Measurements from ENCODE around the gene ZYG11B.
"Not testable (repeated sequence)": the region's sequence is repeated elsewhere in the genome, so short reads cannot be mapped to it uniquely, and the experiment has no call there.

The ZYG11B gene

DNA sequence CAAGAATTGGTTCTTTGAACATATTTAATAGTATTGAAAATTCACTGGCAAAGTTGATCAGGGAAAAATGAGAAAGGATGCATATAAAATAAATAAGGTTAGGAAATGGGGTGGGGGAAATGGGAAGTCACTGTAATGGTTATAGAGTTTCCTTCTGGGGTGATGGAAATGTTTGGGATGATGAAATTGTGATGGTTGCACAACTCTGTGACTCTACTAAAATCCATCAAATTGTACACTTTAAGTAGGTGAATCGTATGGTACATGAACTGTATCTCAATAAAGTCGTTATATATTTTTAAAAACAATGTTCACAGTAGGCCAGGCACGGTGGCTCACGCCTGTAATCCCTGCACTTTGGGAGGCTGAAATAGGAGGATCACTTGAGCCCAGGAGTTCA, 59.9 kb downstream of the ZYG11B start (continued):
- TF ChIP-seq, protein P1, sequence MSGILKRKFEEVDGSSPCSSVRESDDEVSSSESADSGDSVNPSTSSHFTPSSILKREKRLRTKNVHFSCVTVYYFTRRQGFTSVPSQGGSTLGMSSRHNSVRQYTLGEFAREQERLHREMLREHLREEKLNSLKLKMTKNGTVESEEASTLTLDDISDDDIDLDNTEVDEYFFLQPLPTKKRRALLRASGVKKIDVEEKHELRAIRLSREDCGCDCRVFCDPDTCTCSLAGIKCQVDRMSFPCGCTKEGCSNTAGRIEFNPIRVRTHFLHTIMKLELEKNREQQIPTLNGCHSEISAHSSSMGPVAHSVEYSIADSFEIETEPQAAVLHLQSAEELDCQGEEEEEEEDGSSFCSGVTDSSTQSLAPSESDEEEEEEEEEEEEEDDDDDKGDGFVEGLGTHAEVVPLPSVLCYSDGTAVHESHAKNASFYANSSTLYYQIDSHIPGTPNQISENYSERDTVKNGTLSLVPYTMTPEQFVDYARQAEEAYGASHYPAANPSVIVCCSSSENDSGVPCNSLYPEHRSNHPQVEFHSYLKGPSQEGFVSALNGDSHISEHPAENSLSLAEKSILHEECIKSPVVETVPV (CRISPR knock-in tag; IDR thresholded peaks at IDR 0.05) = no peak
- TF ChIP-seq ZNF565 (CRISPR knock-in tag; conservative IDR thresholded peaks at IDR 0.05; ENCODE audit: low read depth) = no peak
- no peak for TF ChIP-seq ZNF70 (CRISPR knock-in tag; IDR thresholded peaks at IDR 0.05)
- TF ChIP-seq BACH2 (CRISPR knock-in tag; IDR thresholded peaks at IDR 0.05; ENCODE audit: borderline replicate concordance) = no peak
- TF ChIP-seq ZFP3 (CRISPR knock-in tag; IDR thresholded peaks at IDR 0.05) = no peak

DNA sequence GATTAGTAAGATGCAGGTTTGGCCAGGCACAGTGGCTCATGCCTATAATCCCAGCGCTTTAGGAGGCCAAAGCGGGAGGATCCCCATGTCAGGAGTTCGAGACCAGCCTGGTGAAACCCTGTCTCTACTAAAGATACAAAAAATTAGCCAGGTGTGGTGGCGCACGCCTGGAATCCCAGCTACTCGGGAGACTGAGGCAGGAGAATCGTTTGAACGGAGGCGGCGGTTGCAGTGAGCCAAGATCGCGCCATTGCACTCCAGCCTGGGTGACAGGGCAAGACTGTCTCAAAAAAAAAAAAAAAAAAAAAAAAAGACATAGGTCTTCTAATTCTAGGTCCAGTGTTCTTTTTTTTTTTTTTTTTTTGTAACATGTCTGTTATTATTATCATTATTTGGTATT, 64.2 kb downstream of the ZYG11B start:
- ATAC-seq = not testable (repeated sequence)

DNA sequence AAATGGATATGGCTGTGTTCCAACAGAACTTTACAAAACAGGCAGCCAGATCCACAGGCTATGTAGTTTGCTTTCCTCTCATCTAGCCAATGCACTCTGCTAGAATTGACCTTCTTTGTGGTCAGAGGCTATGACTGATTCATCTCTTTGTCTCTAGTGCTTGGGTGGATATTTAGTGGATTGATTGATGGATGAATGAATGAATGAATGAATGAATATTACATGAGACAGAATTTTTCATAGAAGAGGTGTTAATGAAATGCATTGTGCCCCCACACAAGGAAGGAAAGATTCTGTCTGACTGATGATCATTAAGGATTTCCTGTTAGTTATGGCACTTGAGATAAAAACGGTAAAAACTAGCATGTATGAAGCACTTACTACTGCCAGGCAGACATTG, 65.8 kb downstream of the ZYG11B start:
- ATAC-seq = no peak
- no peak for TF ChIP-seq ARNTL (CRISPR knock-in tag; IDR thresholded peaks at IDR 0.05; ENCODE audit: borderline replicate concordance, low read depth)

DNA sequence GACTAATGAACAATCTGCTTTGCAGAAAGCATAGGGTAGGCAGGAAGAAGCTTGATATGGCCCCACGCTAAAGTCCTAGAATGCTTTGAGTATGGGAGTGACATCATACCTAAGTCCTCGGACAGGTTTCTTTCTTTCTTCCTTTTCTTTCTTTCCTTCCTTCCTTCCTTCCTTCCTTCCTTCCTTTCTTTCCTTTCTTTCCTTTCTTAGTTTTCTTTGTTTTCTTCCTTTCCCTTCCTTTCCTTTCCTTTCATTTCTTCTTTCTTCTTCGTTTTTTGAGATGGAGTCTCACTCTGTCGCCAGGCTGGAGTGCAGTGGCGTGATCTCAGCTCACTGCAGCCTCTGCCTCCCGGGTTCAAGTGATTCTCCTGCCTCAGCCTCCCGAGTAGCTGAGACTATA, 67.5 kb downstream of the ZYG11B start:
- ATAC-seq = not testable (repeated sequence)

DNA sequence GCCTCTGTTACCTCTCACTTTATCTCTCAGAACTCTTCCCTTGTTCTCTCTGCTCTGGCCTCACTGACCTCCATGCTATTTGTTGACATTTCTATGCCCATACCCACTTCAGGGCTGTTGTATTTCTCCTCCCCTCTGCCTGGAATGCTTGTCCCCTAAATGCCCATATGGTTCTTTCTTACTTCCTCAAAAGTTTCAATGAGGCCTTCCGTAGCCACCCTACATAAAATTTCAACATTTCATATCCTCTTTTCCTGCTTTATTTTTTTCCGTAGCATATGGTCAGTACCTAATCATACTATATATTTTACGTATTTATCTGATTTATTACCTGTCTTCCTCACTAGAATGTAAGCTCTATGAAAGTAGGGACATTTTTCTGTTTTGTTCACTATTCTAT, 69.2 kb downstream of the ZYG11B start:
- ATAC-seq = no peak
- TF ChIP-seq ZC3H10 (CRISPR knock-in tag; IDR thresholded peaks at IDR 0.05) (no peak), PPARA (CRISPR knock-in tag; IDR thresholded peaks at IDR 0.05; ENCODE audit: borderline replicate concordance) (no peak), TOX (CRISPR knock-in tag; IDR thresholded peaks at IDR 0.05; ENCODE audit: borderline replicate concordance) (no peak), BACH2 (CRISPR knock-in tag; IDR thresholded peaks at IDR 0.05; ENCODE audit: borderline replicate concordance) (no peak)
- TF ChIP-seq, protein P2, sequence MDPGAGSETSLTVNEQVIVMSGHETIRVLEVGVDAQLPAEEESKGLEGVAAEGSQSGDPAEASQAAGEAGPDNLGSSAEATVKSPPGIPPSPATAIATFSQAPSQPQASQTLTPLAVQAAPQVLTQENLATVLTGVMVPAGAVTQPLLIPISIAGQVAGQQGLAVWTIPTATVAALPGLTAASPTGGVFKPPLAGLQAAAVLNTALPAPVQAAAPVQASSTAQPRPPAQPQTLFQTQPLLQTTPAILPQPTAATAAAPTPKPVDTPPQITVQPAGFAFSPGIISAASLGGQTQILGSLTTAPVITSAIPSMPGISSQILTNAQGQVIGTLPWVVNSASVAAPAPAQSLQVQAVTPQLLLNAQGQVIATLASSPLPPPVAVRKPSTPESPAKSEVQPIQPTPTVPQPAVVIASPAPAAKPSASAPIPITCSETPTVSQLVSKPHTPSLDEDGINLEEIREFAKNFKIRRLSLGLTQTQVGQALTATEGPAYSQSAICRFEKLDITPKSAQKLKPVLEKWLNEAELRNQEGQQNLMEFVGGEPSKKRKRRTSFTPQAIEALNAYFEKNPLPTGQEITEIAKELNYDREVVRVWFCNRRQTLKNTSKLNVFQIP (CRISPR knock-in tag; IDR thresholded peaks at IDR 0.05; ENCODE audit: borderline replicate concordance, low read depth) = no peak

DNA sequence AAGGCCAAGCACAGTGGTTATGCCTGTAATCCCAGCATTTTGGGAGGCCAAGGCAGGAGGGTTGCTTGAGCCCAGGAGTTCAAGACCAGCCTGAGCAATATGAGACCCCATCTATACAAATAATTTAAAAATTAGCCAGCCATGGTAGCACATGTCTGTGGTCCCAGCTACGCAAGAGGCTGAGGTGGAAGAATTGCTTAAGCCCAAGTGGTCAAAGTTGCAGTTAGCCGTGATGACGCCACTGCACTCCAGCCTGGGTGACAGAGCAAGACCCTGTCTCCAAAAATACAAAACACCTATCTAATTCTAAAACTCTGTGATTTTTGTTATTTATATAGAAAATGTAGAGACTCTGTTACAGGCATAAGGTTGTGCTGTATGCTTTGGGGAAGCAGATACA, 72.1 kb downstream of the ZYG11B start:
- ATAC-seq = no peak
- TF ChIP-seq TOX (CRISPR knock-in tag; IDR thresholded peaks at IDR 0.05; ENCODE audit: borderline replicate concordance) (no peak), PPARA (CRISPR knock-in tag; IDR thresholded peaks at IDR 0.05; ENCODE audit: borderline replicate concordance) (no peak), BACH2 (CRISPR knock-in tag; IDR thresholded peaks at IDR 0.05; ENCODE audit: borderline replicate concordance) (no peak), SNAI2 (CRISPR knock-in tag; IDR thresholded peaks at IDR 0.05) (no peak), RARB (CRISPR knock-in tag; IDR thresholded peaks at IDR 0.05) (no peak), ESRRG (CRISPR knock-in tag; IDR thresholded peaks at IDR 0.05) (no peak), ZNF8 (CRISPR knock-in tag; IDR thresholded peaks at IDR 0.05) (no peak), ISL1 (CRISPR knock-in tag; IDR thresholded peaks at IDR 0.05) (no peak), ZC3H10 (CRISPR knock-in tag; IDR thresholded peaks at IDR 0.05) (no peak), ZNF565 (CRISPR knock-in tag; conservative IDR thresholded peaks at IDR 0.05; ENCODE audit: low read depth) (no peak)
- TF ChIP-seq, protein P3, sequence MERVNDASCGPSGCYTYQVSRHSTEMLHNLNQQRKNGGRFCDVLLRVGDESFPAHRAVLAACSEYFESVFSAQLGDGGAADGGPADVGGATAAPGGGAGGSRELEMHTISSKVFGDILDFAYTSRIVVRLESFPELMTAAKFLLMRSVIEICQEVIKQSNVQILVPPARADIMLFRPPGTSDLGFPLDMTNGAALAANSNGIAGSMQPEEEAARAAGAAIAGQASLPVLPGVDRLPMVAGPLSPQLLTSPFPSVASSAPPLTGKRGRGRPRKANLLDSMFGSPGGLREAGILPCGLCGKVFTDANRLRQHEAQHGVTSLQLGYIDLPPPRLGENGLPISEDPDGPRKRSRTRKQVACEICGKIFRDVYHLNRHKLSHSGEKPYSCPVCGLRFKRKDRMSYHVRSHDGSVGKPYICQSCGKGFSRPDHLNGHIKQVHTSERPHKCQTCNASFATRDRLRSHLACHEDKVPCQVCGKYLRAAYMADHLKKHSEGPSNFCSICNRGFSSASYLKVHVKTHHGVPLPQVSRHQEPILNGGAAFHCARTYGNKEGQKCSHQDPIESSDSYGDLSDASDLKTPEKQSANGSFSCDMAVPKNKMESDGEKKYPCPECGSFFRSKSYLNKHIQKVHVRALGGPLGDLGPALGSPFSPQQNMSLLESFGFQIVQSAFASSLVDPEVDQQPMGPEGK (CRISPR knock-in tag; IDR thresholded peaks at IDR 0.05; ENCODE audit: borderline replicate concordance) = no peak
- TF ChIP-seq, protein P2 (CRISPR knock-in tag; IDR thresholded peaks at IDR 0.05; ENCODE audit: borderline replicate concordance, low read depth) = no peak
- TF ChIP-seq, protein P4, sequence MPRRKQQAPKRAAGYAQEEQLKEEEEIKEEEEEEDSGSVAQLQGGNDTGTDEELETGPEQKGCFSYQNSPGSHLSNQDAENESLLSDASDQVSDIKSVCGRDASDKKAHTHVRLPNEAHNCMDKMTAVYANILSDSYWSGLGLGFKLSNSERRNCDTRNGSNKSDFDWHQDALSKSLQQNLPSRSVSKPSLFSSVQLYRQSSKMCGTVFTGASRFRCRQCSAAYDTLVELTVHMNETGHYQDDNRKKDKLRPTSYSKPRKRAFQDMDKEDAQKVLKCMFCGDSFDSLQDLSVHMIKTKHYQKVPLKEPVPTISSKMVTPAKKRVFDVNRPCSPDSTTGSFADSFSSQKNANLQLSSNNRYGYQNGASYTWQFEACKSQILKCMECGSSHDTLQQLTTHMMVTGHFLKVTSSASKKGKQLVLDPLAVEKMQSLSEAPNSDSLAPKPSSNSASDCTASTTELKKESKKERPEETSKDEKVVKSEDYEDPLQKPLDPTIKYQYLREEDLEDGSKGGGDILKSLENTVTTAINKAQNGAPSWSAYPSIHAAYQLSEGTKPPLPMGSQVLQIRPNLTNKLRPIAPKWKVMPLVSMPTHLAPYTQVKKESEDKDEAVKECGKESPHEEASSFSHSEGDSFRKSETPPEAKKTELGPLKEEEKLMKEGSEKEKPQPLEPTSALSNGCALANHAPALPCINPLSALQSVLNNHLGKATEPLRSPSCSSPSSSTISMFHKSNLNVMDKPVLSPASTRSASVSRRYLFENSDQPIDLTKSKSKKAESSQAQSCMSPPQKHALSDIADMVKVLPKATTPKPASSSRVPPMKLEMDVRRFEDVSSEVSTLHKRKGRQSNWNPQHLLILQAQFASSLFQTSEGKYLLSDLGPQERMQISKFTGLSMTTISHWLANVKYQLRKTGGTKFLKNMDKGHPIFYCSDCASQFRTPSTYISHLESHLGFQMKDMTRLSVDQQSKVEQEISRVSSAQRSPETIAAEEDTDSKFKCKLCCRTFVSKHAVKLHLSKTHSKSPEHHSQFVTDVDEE (CRISPR knock-in tag; IDR thresholded peaks at IDR 0.05) = no peak
- TF ChIP-seq, protein P1 (CRISPR knock-in tag; IDR thresholded peaks at IDR 0.05) = no peak
